Diencephalon (tissue), 1 donor: ENCODE data around the gene OR13C2. TPM values are rescaled to one million over a fixed set of nuclear protein-coding genes. Genes with fewer than 3 reads are reported as not detected.

Experiments used
- total RNA-seq: library from RNA; depleted of rRNA; stranded (reverse); fragments of >200 nt; gene quantifications from one replicate; pipeline ENCODE4 v1.2.3, GENCODE V29; 2014

The OR13C2 gene
- total RNA-seq, result 0.92 TPM

GRCh38 chr9:104605527-104605926 is at the start of gene OR13C2:
Gene OR13C2, minus strand, starts transcription at chr9:104605627. Its CDS starts 0 bp downstream, at chr9:104605627.

GRCh38 chr9:104618104-104618503 is 12.7 kb upstream of the OR13C2 start, which contains the start of gene OR13C9:
Gene OR13C9, minus strand, starts transcription at chr9:104618204. Its CDS starts 0 bp downstream, at chr9:104618204.

GRCh38 chr9:104599313-104599712 is 6.1 kb downstream of the OR13C2 start, which contains the start of gene OR13C5:
Gene OR13C5, minus strand, starts transcription at chr9:104599413. Its CDS starts 0 bp downstream, at chr9:104599413.

GRCh38 chr9:104568868-104569267 is 36.6 kb downstream of the OR13C2 start, which contains the start of gene OR13C8:
Gene OR13C8, plus strand, starts transcription at chr9:104569168. Its CDS starts 0 bp downstream, at chr9:104569168.

Other genes starting within 250 kb of the OR13C2 start
- not detected for gene OR13F1, start 101.4 kb downstream of the OR13C2 start, total RNA-seq
- not detected for gene OR13C4, start 78.4 kb downstream of the OR13C2 start, total RNA-seq
- 0.46 TPM for gene OR13C3, start 68.8 kb downstream of the OR13C2 start, total RNA-seq
- not detected for gene OR13C8, start 36.5 kb downstream of the OR13C2 start, total RNA-seq
- gene OR13C5, start 6.2 kb downstream of the OR13C2 start, total RNA-seq, result not detected
- gene OR13C9, start 12.6 kb upstream of the OR13C2 start, total RNA-seq, result 0.46 TPM
- not detected for gene OR13D1, start 88.9 kb upstream of the OR13C2 start, total RNA-seq
- 88.1 TPM for gene NIPSNAP3A, start 142.1 kb upstream of the OR13C2 start, total RNA-seq
- 12.2 TPM for gene NIPSNAP3B, start 158.5 kb upstream of the OR13C2 start, total RNA-seq